Activated B cell treated with CpG ODN at 0.5 μM for 24 hours (primary cell): ENCODE results near the gene ABR. TPM values are rescaled to one million over a fixed set of nuclear protein-coding genes. Genes with fewer than 3 reads are reported as not detected.

Experiments used
- ATAC-seq: fragments of 200-7000 bp; cut with Tn5 transposase; one replicate; pipeline ENCODE4 v1.10.0; 2021; ENCODE audit warnings: low read depth, mild to moderate bottlenecking, moderate library complexity
- CTCF ChIA-PET: fragments of 350-600 bp; sonication (Branson Sonifier 250); formaldehyde crosslinking; loops from one replicate; lab custom pipeline; 2021; ENCODE audit warnings: antibody characterized with exemption; lab: Charles Lee
- POLR2A ChIA-PET: fragments of 350-600 bp; sonication (Branson Sonifier 250); formaldehyde crosslinking; loops from one replicate; lab custom pipeline; 2021; ENCODE audit warnings: antibody characterized with exemption; lab: Charles Lee
- DNase-seq: peaks from one replicate; pipeline ENCODE4 v3.0.0; 2022
- H3K27ac Mint-ChIP-seq: one replicate; pipeline ENCODE4 v1.8.0; 2020; ENCODE audit warnings: mixed read lengths
- H3K27me3 Mint-ChIP-seq: one replicate; pipeline ENCODE4 v1.8.0; 2021; ENCODE audit warnings: mixed read lengths
- H3K36me3 Mint-ChIP-seq: one replicate; pipeline ENCODE4 v1.8.0; 2021; ENCODE audit warnings: low read depth, mixed read lengths
- H3K4me1 Mint-ChIP-seq: one replicate; pipeline ENCODE4 v1.8.0; 2021; ENCODE audit warnings: mixed read lengths
- H3K4me3 Mint-ChIP-seq: one replicate; pipeline ENCODE4 v1.8.0; 2020; ENCODE audit warnings: mild to moderate bottlenecking, mixed read lengths
- H3K9me3 Mint-ChIP-seq: one replicate; pipeline ENCODE4 v1.8.0; 2020; ENCODE audit warnings: mixed read lengths
- CTCF ChIP-seq: fragments of 200-600 bp; IDR thresholded peaks from one replicate; pipeline ENCODE4 v1.8.0; 2022; ENCODE audit warnings: antibody characterized with exemption, mild to moderate bottlenecking
- intact Hi-C: fragments of 100-400 bp; cut with micrococcal nuclease; formaldehyde crosslinking; loops from one replicate; pipeline ENCODE4 v1.15.1; 2024
- total RNA-seq: library from RNA; stranded (reverse); gene quantifications from 2 replicates; pipeline ENCODE4 v1.2.3, GENCODE V29; 2022

ABR gene
- total RNA-seq, 1 donor from 2014 or later: 150 TPM

- intact Hi-C loops: loop anchor here (1.0 to 5.0 kb wide), 5 partner anchors 17 to 184 kb away; partner anchors contain the start of gene TIMM22
- ATAC-seq (peak; percentile 22), DNase-seq (peak; percentile 45)
- Mint-ChIP-seq H3K27me3 (no peaks in the 10 kb centered on the region), H3K36me3 (peaks cover 2% of the 10 kb centered on the region), H3K4me3 (peak overlapping the region; percentile 77), H3K4me1 (peaks cover 59% of the 10 kb centered on the region), H3K9me3 (no peaks in the 10 kb centered on the region), H3K27ac (peak overlapping the region; percentile 76)
- ChIA-PET POLR2A (interaction anchor here (0.5 to 3.3 kb wide), 6 partner anchors 17 to 306 kb away, joined by 4 to 35 read pairs (median 9); no protein-coding TSS in a partner anchor), CTCF (interaction anchor here (0.7 to 1.7 kb wide), 5 partner anchors 16 to 151 kb away, joined by 3 to 7 read pairs (median 5); no protein-coding TSS in a partner anchor)
- no peak for TF ChIP-seq CTCF
These were observed 2.0 kb upstream of the ABR start for GRCh38 chr17:1181753-1182137.

GRCh38 chr17:1180958-1181752 lies 1.4 kb upstream of the ABR start:
- no peaks in the 10 kb centered on the region for H3K9me3 Mint-ChIP-seq

GRCh38 chr17:1179112-1179817 lies 516 bp downstream of the ABR start:
- POLR2A ChIA-PET: interaction anchor here (3.3 kb wide), 1 partner anchor 50 kb away, joined by 24 read pairs; no protein-coding TSS in a partner anchor
- H3K9me3 Mint-ChIP-seq: no peaks in the 10 kb centered on the region
- TF ChIP-seq CTCF: no peak
- no peak for ATAC-seq
- CTCF ChIA-PET: interaction anchor here (1.6 kb wide), 1 partner anchor 8 kb away, joined by 4 read pairs; no protein-coding TSS in a partner anchor
- intact Hi-C loops: no loop called here
- H3K4me1 Mint-ChIP-seq: peaks cover 46% of the 10 kb centered on the region
- no peaks in the 10 kb centered on the region for H3K27me3 Mint-ChIP-seq
- DNase-seq: peak; percentile 29
- no peak overlapping the region for H3K27ac Mint-ChIP-seq
- H3K4me3 Mint-ChIP-seq: peak overlapping the region; percentile 72
- H3K36me3 Mint-ChIP-seq: no peaks in the 10 kb centered on the region

More at GRCh38 chr17:1180958-1181752, 1.4 kb upstream of the ABR start:
- Mint-ChIP-seq H3K27ac (peak overlapping the region; percentile 70), H3K4me3 (peak overlapping the region; percentile 77), H3K36me3 (no peaks in the 10 kb centered on the region), H3K4me1 (peaks cover 54% of the 10 kb centered on the region), H3K27me3 (no peaks in the 10 kb centered on the region)
- intact Hi-C loops: loop anchor here (1.0 to 5.0 kb wide), 5 partner anchors 17 to 184 kb away; partner anchors contain the start of gene TIMM22
- DNase-seq: peak; percentile 75
- TF ChIP-seq CTCF: no peak
- ChIA-PET CTCF (interaction anchor here (0.7 to 1.7 kb wide), 5 partner anchors 17 to 152 kb away, joined by 3 to 7 read pairs (median 5); no protein-coding TSS in a partner anchor), POLR2A (interaction anchor here (0.5 to 3.3 kb wide), 8 partner anchors 16 to 306 kb away, joined by 3 to 35 read pairs (median 6); no protein-coding TSS in a partner anchor)
- peak; percentile 89 for ATAC-seq

GRCh38 chr17:1177016-1177700 lies 2.6 kb downstream of the ABR start:
- ChIA-PET POLR2A (interaction anchor here (0.5 kb wide), 1 partner anchor 1783 kb away, joined by 3 read pairs; no protein-coding TSS in a partner anchor), CTCF (interaction anchor here (1.6 kb wide), 1 partner anchor 10 kb away, joined by 4 read pairs; no protein-coding TSS in a partner anchor)
- Mint-ChIP-seq H3K36me3 (no peaks in the 10 kb centered on the region), H3K9me3 (no peaks in the 10 kb centered on the region), H3K4me1 (peaks cover 33% of the 10 kb centered on the region), H3K27ac (no peak overlapping the region), H3K27me3 (no peaks in the 10 kb centered on the region), H3K4me3 (no peak overlapping the region)
- intact Hi-C loops: no loop called here
- no peak for ATAC-seq
- DNase-seq: no peak
- TF ChIP-seq CTCF: no peak
